NK-92 (cell line): Measurements from ENCODE around the gene C15orf61.

Experiments used
- DNase-seq: peaks from one replicate; lab custom pipeline; 2025; ENCODE audit not compliant: unreplicated experiment; lab: John Stamatoyannopoulos, UW

Gene C15orf61

DNA sequence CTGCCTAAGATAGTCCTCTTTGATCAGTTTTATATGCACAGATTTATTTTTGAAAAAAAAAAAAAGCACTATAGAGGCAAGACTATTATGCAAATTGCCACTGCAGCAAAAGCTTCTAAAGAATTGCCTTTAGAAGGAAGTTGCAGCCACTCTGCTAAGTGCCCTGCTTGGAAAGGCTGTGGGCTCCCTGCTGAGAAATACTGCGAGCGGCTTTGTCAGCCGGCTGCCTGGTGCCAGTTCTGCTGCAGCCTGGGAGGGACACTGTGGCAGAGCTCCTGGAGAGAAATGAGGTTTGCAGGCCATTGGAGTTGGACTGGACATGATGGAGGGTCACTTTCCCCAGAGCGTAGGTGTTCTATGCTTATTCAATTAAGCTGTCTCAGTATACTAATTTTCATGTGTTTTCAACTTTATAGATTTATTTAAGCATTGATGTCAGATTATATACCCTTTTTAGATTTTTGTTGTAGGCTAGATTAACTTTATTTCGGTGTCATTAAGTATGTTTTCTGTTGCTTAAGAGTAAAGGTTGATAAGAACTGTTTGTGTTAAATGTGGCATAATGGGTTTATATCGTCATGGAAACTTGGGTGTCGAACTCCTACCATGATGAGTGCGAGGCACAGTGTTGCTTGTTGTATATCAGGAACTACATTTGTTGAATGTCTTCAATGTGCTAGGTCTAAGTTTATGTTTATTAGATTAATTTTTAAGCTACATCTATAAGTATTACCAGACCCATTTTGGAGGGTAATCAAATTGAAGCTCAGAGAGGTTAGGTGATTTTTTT lies 28.1 kb downstream of the C15orf61 start:
- DNase-seq, result no peak

DNA sequence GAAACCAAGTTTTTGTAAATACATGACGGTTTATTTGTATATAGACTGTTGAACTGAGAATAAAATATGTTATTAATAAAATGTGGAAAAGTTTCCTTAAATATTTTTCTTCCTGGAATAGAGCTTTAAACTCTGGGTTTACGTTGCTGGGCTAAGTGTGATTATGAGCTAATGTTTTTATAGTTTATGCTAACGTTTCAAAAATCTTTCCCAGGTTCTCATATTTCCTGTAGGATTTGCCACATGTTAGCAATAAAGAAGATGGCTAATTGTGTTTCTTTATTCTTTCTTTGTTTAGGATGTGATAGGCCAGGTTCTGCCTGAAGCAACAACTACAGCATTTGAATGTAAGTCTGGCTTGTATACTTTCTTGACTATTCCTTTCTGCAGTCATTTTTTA lies 28.8 kb downstream of the C15orf61 start:
- no peak for DNase-seq

- DNase-seq, result no peak
These were observed 29.6 kb downstream of the C15orf61 start for GRCh38 chr15:67550522-67550921.

GRCh38 chr15:67551207-67551743 lies 30.3 kb downstream of the C15orf61 start:
- no peak for DNase-seq

- no peak for DNase-seq
These were observed 33.6 kb downstream of the C15orf61 start for GRCh38 chr15:67554580-67554979.

DNA sequence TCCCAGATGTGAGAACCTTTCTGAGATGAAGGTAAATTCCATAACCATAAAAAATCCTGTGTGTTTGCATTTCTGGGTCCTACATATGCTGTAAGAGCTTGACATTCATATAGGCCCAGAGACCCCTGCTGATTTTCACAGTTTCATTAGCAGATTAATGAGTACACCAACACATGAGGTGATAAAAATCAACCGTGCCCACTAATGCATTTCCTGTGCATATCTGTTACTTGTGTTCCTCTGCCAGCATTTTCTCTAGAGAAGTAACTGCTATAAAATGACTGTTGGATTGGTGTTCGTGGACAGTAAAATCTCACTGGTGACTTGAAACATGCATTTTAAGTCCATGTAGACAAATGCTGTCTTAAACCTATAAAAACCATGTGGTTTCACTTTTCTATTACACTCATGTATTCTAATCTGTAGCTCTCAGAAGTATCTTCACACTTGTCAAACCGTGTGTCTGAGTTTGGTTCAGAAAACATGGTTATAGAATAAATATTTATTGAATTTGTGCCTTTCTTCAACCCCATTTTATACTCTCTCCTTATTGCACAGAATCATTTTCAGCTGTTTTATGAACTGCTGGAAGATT lies 36.1 kb downstream of the C15orf61 start:
- DNase-seq, result no peak

DNA sequence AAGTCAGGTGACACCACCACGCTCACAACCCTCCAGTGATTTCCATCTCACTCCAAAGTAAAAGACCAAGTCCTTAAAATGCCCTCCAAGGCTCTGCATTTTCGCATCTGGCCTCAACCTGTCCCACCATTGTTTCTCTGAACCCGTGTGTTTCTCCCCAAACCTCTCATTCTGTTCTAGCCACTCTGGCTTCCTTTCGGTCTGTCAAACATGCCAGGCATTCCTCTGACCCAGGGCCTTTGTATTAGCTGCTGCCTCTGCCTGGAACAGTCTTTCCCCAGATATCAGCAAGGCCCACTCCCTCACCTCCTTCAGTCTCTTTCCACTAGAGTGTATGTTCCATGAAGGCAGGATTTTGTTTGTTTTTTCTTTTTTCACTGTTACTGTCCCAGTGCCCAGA lies 37.6 kb downstream of the C15orf61 start:
- DNase-seq, result no peak

GRCh38 chr15:67559158-67559557 lies 38.2 kb downstream of the C15orf61 start:
- DNase-seq, result no peak

DNA sequence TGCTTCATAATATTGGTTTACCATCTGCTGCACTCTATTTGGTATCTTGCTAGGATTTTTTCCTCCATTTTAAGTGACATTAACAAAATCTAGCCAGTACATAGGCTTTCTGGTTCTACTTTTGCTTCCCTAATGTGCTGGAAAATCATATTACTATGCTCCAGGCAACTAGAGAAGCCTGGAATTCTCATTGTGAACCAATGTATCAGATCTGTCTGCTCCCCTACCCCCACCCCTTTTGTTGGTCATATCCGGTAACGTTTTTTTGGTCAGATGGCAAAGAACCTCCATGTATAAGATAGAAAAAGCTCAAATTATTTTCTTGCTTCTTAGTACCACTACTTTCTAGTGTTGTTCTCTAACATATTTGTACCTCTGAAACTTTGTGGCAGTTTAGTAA lies 38.6 kb downstream of the C15orf61 start:
- no peak for DNase-seq

- no peak for DNase-seq
These were observed 39.4 kb downstream of the C15orf61 start for GRCh38 chr15:67560320-67560719.

- no peak for DNase-seq
These were observed 42.2 kb downstream of the C15orf61 start for GRCh38 chr15:67563092-67563491.

DNA sequence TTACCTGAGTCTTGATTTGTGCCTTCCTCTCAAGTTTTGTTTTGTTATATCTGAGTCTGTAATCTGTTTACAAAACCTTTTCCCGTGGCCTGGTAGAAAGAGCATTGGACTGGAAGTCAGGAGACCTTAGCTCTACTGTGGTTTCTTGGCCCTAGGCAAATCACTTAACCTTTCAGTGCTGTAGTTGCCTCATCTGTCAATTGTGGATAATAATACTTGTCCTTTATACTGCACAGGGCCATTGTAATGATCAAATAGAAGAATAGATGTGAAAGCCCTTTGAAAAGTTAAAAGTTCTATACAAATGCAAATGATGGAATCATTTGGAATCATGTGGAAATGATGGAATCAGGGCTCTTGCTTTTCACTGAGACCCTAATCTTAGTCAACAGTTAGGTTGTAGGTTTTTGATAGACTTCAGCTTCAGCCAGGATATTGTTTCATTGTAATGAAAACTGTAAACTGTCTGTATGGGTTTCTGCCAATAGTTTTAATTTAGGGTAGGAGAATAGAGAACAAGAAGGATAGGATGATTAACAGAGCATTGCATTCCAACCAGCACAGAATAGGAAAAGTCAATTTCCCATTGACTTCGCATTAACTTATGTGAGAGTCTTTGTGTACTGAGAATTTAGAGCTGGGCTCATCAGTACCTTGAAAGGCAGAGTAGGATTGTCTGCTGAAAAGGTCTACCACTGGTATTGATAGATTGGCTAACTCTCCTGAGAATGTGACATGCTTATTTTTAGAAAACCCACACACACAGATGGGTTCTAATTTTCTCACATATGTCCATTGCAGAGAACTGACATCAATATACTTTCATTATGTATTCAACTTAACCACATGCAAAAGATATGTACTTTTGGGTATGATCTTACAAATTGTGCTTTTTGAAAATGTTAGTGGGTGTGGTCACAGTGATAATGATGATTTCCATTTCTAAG lies 43.4 kb downstream of the C15orf61 start:
- no peak for DNase-seq

GRCh38 chr15:67564968-67565345 lies 44.0 kb downstream of the C15orf61 start:
- no peak for DNase-seq

DNA sequence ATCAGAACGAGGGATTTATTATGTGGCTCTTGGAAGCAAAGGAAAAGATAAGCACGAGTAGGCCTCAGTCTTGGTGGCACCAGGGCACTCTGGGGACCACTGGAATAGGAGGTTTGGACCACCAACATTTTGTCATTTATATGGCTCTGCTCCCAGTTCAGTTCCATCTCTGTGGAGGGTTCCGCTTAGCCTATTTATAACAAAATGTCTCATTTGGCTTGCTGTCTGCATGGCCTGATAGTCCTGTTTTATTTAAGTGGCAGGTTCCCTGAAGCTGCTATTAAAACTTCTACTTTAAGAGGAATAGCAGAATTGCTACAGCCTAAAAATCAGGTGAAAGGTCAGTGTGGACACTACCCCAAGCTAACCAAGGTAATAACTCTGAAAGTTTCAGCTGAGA lies 48.7 kb downstream of the C15orf61 start:
- DNase-seq, result no peak

- no peak for DNase-seq
These were observed 50.1 kb downstream of the C15orf61 start for GRCh38 chr15:67570875-67571647.

DNA sequence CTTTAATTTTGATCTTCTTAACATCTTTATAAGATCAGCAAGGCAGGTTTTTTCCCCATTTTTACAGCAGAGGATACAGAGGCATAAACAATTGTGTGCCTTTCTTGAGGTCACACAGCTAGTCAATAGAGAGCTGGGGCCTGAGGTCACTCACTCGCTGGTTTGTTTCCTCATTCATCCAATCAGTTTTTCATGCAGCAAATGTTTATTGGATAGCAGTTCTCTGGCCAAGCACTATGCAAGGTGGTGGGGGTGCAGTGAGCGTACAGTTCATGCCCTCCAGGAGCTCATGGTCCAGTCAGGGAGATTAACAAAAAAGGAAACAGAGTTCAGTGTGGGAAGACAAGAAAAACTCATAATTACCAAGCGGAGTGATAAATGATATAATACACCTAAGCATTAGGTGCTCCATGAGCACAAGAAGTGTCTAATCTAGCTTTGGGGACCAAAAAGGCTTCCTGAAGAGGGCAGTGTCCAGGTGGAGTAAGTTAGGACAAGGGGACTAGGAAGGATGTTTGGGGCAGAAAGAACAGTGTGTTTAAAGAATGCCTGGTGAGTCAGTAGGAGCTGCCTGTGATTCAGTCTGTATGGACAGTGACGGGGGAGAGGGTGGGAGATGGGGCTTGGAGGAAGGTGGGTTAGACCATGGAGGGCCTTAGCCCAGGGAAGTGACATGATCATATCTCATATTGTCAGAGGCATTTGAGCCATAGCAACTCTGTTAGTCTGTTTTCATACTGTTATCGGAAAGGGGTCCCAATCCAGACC lies 50.9 kb downstream of the C15orf61 start:
- DNase-seq, result no peak

- DNase-seq, result no peak
These were observed 52.3 kb downstream of the C15orf61 start for GRCh38 chr15:67573194-67573593.

GRCh38 chr15:67575039-67575502 lies 54.1 kb downstream of the C15orf61 start:
- no peak for DNase-seq

DNA sequence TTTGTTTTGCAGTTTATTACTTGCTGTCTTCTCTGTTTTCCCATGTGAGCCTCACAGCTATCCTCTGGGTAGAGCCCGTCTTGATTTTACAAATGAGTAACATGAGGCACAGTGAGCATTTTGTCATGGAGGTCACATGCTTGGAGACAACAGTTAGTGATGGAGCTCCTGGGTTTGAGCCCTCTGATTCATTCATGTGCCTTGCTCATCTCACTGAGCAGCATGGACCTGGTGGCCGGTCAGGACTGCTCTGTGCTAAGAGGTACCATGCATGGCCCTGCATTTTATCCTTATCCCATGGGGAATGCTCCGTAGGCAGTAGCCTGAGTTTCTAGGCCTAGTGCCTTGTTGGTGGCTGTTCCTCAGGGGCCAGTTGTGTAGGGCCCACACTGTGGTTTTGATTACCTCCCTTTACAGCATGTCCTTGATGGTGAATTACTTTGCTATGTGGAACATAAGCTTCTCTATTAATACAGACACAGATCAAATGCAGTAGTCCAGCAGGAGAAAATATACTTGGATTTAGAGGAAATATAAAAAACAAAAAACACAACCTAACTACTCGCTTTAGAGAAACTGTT lies 57.2 kb downstream of the C15orf61 start:
- no peak for DNase-seq
